HG03135 (cell line): Measurements from ENCODE around the gene KCNMA1.

Source experiments
- ATAC-seq: cut with Tn5 transposase; IDR thresholded peaks from one replicate; pipeline ENCODE4 v1.9.1; 2021; ENCODE audit warnings: mild to moderate bottlenecking, moderate library complexity; ENCODE audit not compliant: unreplicated experiment

Gene KCNMA1

DNA sequence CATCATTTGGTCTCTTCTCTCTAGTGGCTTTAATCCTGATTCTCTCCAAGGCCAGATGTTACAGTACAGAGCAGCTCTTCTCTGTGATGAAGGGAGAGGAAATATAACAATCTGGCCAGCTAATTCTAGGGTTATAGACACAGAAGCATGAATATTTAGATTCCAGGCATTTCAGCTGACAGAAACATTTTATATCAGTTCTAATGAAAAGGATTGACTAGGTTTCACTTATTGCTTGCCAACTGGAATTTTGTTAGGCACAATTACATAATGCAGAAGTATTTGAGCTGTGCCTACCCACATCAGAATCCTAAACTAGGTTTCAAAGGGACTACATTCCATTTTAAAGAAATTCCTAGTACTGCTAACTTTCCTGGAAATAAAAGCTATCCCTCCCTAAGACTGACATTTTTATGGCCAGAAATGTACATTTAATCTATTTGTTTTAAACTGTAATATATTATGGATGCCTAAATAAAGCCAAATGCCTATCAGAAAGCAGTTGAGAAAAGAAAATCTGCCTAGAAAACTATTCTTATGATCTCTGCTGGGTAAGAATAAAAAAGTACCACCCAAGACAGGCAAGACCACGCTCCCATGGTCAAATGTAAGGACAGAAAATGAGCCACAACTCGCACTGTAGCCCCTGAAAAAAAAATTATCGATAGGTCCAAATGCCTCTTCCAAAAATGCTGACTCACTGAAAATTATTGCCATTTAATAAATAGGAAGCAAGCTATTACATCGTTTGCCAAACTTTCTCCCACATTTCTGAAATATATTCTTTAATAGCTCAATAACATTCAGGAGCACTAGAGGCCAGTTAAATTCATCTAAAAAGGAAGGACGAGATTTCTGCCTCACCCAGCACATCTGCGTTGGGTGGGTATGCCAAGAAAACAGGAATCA is 498.1 kb downstream of the KCNMA1 start:
- ATAC-seq: no peak

DNA sequence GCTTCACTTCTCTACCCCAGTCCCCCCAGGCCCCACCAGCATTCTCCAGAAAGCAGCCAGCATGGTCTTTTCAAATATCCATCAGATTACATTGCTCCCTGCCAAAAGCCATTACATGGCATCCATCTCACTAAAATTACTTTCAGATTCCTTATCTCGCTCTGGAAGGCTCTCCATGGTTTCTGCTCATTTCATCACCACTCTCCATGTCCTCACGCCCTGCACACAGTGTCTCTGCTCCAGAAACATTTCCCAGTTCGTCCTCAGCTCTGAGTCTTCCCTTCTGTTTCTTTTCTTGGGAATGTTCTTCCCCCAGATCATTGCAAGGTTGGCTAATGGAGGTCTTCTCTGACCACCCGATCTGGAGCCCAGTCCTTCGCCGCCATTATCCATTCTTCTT is 499.1 kb downstream of the KCNMA1 start:
- ATAC-seq: no peak

DNA sequence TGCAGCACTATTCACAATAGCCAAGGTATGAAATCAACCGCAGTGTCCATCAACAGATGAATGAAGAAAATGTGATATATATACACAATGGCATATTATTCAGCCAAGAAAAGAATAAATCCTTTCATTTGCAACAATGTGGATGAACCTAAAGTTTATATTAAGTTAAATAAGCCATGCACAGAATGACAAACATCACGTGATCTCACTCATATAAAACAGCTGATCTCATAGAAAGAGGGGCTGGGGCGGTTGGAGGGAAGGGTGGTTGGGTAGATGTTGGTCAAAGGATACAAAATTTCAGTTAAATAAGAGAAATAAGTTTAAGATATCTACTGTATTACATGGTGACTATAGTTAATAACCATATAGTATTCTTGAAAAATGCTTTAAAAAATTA is 502.1 kb downstream of the KCNMA1 start:
- ATAC-seq: no peak

DNA sequence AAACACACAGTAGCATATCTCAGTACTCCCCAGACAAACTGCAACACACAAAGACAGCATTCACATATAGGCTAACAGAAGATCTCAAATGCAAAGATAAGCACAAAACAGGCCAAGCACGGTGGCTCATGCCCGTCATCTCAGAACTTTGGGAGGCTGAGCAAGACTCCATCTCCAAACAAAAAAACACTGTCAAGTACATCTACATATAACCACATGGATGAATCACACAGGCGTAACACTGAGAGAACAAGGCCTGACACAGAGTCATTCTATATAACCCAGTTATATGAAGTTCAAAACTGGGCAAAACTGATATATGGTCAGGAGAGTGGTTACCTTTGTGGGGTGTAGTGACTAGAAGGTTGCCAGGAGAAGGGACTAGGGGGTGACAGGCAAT is 506.4 kb downstream of the KCNMA1 start:
- ATAC-seq: no peak

DNA sequence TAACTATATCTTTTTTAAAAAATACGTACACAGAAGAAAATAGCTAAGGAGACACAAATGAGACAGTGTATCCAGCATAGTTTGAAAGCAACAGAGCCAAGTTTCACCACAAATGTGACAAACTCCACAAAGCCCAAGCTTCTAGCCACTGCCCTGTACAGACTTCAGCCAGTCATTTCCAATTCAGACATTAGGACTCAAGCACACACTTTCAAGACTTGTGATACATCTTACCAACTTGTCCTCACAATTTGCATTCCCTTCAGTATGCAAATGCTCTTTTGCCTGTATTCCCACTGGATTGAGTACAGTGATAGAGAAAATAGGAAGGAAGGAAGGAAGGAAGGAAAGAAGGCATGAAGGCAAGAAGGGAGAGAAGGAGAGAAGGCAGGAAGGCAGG is 510.4 kb downstream of the KCNMA1 start:
- no peak for ATAC-seq

DNA sequence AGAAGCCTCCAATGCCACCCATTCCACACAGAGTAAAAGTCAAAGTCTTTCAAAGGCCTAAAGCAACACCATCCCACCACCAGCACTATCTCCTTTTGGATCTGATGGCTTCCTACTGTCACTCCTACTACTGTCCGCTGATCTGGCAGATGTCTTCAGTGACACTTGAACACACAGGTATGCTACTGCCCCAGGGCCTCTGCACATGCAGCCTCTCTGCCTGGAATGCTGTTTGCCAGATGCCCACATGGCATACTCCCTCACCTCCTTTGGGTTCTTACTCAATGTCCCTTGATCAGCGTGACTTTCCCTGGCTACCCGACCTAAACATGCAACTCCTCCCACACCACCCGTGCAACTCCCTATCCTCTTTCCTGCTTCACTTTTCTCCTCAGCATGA is 512.4 kb downstream of the KCNMA1 start:
- no peak for ATAC-seq

DNA sequence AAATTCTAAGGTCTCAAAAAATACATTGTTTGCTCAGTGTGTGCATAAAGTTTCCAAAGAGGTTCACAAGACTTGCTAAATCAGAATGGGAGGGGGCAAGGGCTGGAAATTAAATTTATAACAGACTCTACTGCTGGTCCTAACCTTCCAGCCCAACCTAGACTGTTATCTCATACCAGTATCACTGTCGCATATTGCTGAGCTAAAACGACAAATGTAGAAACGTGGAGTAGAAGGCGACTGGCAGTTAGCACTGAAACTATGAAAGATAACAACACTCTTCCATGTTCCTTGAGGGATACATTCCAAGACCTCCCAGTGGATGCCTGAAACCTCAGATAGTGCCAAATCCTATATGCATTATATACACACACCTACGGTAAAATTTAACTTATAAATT is 514.3 kb downstream of the KCNMA1 start:
- no peak for ATAC-seq

DNA sequence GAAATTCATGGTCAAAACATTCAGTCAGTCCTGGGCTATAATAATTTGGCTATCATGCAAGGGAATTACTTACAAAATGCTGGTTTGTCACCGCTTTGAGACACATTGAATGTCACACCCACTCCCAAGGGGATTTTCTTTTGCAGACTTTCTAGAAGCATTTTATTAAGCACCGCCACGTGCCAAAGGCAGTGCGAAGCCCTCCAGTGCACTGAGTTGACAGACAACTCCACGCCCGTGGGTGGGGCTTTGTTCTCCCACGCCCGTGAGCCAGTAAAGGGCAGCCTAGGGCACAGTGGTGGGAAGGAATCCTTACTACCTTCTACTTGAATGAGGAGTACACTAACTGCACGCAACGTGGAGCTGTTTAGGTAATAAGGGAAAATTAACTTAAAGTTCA is 515.8 kb downstream of the KCNMA1 start:
- ATAC-seq: no peak

DNA sequence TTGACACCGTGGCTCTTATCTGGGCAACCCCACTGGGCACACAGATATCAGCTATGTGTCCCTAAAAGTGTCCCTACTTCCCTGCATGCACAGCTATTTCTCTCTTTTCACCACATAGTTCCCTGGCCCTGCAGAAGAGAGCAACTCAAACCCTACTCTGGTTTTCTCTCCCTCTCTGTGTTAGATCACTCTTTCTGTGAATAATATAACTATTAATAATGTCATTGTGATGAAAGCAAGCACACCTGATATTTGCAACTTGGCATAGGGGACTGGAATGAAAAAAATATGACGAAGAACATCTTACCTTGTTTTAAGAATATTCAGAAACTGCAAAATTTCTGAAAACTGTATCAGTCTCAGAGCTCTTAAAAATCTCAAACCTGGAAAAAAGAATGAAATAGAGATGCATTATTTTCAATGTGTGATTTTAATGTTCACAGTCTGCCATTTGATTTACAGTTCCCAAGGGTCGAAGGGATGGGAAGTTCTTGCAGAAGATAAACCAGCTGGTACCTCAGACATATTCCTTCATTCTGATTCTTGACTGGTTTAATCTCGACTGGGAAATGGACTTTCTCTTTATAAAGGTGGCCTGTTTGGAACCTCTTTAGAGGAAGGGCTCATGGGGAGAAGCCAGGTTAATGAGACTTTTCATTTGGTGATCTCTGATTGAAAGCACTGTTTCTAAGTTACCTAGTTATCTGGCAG is 516.8 kb downstream of the KCNMA1 start:
- ATAC-seq: no peak

DNA sequence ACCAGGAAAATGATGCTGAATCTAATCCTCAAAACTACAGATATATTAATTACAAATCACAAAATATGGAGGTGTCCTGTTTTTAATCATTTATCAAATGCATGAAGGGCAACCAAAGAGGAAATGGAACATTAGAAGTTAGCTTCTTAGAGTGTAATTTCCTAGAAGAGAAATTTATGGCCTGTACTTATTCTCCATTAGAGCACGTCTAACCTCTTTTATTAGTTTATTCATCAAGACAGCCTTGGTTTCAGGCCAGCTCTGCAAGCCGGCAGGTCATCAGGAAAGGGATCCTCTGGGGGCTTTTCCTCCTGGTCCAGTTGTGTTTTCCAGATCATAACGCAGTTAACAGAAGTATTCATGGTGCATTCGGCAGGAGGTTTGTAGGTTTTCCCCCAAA is 517.6 kb downstream of the KCNMA1 start:
- ATAC-seq: no peak

DNA sequence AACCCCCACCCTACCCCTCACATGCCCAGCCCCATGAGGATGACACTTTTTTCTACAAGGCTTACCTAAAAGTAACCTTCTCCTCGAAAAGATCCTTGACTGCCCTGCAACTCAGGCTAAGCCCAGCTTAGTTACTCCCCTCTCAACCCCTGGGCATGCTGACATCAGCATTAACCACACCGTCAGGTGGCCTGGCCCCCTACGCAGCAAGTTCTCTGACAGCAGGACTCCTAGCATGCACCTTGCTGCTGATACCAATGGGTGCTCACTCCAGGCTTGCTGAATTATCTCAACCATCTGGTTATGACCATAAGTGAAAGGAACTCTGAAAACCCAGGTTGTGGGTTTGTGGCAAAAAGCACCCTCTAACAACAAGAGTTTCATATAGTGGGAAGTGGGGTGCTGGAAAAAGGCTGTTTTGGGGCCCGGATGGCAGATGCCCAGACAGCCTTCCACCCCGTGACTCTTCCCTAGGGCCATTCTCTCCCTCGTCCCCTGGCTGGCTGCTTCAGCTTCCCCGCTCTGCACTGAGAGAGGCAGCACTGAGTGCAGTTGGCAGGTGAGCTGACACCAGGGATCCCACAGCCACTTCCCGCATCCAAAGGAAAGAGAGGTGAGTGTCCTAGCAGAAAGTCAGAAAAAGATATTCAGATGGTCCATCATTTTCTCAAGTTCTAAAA is 518.9 kb downstream of the KCNMA1 start:
- ATAC-seq: no peak

DNA sequence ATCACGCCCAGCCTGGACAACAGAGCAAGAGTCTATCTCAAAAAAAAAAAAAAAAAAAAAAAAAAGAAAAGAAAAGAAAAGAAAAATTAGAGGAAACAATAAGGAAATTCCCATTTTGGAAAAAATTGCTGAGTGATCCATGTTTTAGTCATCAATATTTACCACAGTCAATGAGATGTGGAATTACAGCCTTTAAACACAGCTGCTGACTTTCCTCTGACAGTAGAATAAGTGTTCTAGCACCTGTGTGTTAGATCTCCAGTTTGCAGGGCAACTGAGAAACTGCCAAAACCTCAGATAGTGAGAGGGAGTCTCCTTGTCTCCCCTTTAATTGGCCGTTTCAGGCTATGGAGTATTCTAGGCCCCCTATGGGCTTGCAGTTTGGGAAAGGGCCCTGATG is 520.1 kb downstream of the KCNMA1 start:
- ATAC-seq: no peak

DNA sequence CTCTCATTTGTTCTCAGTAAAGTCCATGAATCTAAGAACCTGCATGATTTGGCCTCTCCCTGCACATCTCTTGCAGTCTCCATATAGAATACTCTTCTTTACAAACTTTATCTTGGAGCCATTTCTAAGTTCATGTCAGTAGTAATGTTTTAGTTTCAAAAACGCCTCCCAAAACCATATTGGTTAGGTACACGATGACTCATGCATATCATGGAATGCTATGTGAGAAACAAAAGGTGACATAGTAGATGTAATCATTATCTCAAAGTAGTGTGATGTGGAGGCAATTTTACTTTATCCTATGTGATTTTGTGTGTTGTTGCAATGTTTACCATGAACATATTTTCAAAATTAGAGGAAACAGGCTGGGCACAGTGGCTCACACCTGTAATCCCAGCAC is 520.7 kb downstream of the KCNMA1 start:
- no peak for ATAC-seq

DNA sequence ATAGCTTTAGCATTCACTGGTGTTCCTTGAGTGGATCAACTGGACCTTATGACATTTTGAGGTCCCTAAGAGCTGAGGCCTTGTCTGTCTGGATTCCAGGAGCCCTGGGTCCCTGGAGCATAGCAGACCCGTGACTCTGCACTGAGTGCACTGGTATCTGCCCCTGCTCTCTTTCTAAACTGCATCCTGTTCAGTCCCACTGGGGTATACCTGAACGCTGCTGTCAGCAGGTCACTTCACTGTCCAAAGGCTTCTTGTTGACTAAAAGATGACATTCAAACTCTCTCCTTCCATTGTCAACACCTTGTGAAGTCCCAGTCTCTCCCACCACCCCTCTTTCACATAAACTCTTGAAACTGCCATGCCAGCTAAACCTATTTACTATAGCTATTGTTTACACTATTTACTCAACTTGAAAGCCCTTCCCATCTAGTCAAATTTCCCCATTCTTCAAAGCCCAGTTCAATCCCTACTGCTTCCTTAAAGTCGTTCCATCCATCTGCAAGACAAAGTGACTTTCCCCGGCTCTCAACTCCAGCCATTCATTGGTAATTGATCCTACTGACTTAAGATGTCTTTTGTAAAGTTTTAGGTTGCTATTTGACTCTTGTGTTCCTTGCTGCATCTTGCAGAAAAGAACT is 523.3 kb downstream of the KCNMA1 start:
- no peak for ATAC-seq

DNA sequence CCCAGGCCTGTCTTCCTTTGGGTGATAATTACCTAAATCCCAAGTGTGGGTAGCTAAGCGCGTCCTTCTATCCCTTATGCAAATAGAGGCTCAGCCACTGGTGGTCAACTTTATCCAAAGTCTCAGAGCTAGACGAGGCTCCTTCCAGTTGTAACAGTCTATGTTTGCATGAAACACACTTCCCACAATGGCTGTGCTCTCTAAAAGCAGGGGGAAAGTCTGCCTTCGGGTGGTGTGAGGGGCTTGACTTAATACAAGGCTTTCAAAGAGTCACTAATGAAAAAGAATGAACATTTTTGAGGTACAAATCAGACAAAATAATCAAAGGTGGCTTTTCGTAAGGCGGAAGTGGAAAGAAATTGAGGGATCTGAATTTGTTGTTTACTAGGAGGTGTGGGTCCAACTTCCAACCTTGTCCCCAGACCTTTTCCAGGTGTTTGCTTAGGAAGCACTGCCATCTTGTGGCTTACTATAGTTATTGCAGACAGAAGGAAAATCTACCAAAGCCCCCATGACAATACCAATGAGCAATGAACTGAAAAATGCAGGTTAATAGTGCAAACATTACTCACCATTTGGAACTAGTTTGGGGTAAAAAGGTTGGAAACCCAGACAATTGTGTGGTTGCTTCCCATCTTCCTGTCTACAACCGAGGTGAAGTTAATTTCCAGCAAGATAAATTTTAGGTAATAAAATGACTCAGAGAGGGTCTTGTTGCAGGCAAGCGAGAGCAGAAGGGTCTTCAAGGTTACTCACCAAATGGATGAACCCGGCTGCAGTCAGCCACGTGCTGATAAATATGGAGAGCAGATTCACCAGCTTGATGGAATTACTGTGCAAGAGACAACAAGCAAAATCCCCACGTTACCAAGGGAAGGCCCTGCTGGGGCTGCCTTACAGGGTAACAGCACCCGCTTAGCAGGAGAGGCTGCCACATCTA is 525.7 kb downstream of the KCNMA1 start:
- ATAC-seq: no peak

DNA sequence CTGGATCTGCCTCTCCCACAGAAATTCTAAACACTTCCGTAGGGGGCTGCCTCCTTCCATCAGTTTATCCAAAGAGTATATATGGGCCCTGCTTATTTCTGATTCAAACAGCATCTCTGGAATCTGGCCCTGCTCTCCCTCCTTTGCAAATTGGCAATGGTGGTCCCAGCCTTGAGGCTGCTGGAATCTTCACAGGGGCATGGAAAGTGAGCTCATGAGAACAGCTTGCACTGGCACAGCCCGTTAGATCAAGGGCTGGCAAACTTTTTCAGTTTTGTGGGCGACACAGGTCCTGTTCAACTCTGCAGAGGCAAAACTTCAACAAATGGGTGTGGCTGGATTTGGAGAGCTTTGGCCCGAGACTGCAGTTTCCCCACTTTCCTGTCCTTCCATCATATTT is 526.9 kb downstream of the KCNMA1 start:
- no peak for ATAC-seq

DNA sequence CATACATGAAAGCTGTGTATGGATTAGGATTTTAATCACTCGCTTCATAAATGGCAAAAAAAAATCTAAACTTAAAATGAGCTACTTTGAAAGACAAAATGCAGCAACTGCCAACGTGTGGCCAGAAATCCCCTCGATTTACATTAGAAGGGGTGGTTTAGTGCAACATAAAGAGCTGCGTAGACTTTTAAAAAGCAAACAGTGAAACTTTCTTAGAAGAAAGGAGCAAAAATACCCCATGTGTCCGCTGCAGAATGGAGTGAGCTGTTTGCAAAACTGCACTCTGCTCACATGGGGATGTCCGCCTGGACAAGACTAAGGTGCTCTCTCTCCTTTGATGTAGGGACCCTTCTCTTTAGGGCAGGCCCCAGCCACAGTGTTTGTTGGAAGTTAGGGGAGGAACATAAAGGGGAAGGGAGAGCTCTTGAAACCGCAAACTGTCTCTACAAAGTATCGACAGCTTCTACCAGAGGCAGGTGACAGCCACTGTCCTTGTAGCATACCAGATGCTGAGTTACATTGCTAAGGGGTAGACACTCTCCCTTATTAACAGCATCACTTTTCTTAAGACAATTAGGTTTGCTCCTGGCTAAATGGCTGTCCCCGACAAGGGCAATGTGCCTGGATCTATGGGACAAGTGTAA is 528.1 kb downstream of the KCNMA1 start:
- ATAC-seq: no peak

DNA sequence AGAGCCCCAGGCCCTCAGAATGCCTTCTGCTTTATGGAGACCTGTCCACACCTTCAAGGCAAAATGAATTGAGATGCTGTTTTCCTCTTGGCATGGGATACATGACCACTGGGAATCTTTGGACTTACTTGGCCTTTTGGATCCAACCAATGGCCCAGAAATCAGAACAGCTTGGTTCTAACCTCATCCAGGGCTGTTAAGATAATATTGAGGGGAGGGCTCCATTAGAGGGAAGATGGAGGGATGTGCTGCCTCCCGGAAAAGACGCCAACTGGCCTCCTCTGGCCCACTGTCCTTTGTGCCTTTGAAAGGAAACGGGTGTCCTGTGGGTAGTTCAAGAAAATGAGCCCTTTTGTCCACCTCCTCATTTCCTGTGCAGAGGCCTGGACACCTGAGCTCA is 530.9 kb downstream of the KCNMA1 start:
- ATAC-seq: no peak

DNA sequence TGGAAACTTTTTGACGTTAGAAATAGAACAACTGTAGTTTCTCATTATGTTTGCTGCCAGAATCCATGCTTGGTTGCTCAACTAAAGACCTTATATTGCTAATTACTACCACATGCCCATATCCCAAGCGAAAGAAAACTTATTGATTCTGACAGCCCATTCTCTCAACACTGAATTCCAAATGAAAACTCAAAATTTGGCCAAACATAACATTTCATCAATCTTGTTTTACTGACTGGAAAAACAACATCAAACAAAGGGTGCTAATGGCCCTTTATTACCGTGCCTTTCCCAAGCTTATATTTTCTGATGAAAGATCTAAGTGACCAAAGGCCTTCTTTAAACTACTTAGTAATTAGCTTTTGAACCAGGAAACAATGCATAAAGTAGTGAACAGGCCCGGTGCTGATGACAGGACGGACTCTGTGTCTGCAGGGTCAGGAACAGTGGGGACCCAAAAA is 531.8 kb downstream of the KCNMA1 start:
- no peak for ATAC-seq
